ENCODE data around the gene NANOGP8.

The NANOGP8 gene

GRCh38 chr15:35108453-35108852 is 23.4 kb upstream of the NANOGP8 start:
- CTCF ChIA-PET, result no interaction called here
- no peaks in the 10 kb centered on the region for H3K36me3 Mint-ChIP-seq
- no peak for DNase-seq
- H3K27ac Mint-ChIP-seq, result no peak overlapping the region
- no peaks in the 10 kb centered on the region for H3K27me3 Mint-ChIP-seq
- no peaks in the 10 kb centered on the region for H3K9me3 Mint-ChIP-seq
- H3K4me1 Mint-ChIP-seq, result no peaks in the 10 kb centered on the region
- H3K4me3 Mint-ChIP-seq, result no peak overlapping the region

- no peak overlapping the region for H3K4me3 Mint-ChIP-seq
- no peaks in the 10 kb centered on the region for H3K9me3 Mint-ChIP-seq
- DNase-seq, result no peak
- no peaks in the 10 kb centered on the region for H3K36me3 Mint-ChIP-seq
- H3K27ac Mint-ChIP-seq, result no peak overlapping the region
- no peaks in the 10 kb centered on the region for H3K27me3 Mint-ChIP-seq
- no peaks in the 10 kb centered on the region for H3K4me1 Mint-ChIP-seq
- CTCF ChIA-PET, result no interaction called here
Measured at GRCh38 chr15:35107561-35107960, 22.5 kb upstream of the NANOGP8 start.

- no peak overlapping the region for H3K27ac Mint-ChIP-seq
- no peak for DNase-seq
- no peaks in the 10 kb centered on the region for H3K36me3 Mint-ChIP-seq
- H3K4me3 Mint-ChIP-seq, result no peak overlapping the region
- no peaks in the 10 kb centered on the region for H3K4me1 Mint-ChIP-seq
- no peaks in the 10 kb centered on the region for H3K9me3 Mint-ChIP-seq
- CTCF ChIA-PET, result no interaction called here
- H3K27me3 Mint-ChIP-seq, result no peaks in the 10 kb centered on the region
Measured at GRCh38 chr15:35107122-35107521, 22.0 kb upstream of the NANOGP8 start.

GRCh38 chr15:35104526-35105147 is 19.5 kb upstream of the NANOGP8 start:
- no peaks in the 10 kb centered on the region for H3K36me3 Mint-ChIP-seq
- DNase-seq, result no peak
- no peak overlapping the region for H3K4me3 Mint-ChIP-seq
- no peak overlapping the region for H3K27ac Mint-ChIP-seq
- H3K27me3 Mint-ChIP-seq, result no peaks in the 10 kb centered on the region
- H3K9me3 Mint-ChIP-seq, result no peaks in the 10 kb centered on the region
- H3K4me1 Mint-ChIP-seq, result no peaks in the 10 kb centered on the region
- CTCF ChIA-PET, result no interaction called here

- Mint-ChIP-seq H3K9me3 (no peaks in the 10 kb centered on the region), H3K4me3 (no peak overlapping the region), H3K36me3 (no peaks in the 10 kb centered on the region), H3K4me1 (no peaks in the 10 kb centered on the region), H3K27me3 (no peaks in the 10 kb centered on the region), H3K27ac (no peak overlapping the region)
- CTCF ChIA-PET, result no interaction called here
- DNase-seq, result no peak
Measured at GRCh38 chr15:35102186-35102585, 17.1 kb upstream of the NANOGP8 start.

GRCh38 chr15:35101335-35101734 is 16.2 kb upstream of the NANOGP8 start:
- Mint-ChIP-seq H3K27ac (no peak overlapping the region), H3K4me3 (no peak overlapping the region), H3K36me3 (no peaks in the 10 kb centered on the region), H3K9me3 (no peaks in the 10 kb centered on the region), H3K4me1 (no peaks in the 10 kb centered on the region), H3K27me3 (no peaks in the 10 kb centered on the region)
- DNase-seq, result no peak
- CTCF ChIA-PET, result no interaction called here

GRCh38 chr15:35098737-35099136 is 13.6 kb upstream of the NANOGP8 start:
- H3K36me3 Mint-ChIP-seq, result no peaks in the 10 kb centered on the region
- H3K27ac Mint-ChIP-seq, result no peak overlapping the region
- no peaks in the 10 kb centered on the region for H3K27me3 Mint-ChIP-seq
- CTCF ChIA-PET, result no interaction called here
- no peak for DNase-seq
- no peaks in the 10 kb centered on the region for H3K9me3 Mint-ChIP-seq
- no peak overlapping the region for H3K4me3 Mint-ChIP-seq
- H3K4me1 Mint-ChIP-seq, result no peaks in the 10 kb centered on the region

- CTCF ChIA-PET, result interaction anchor here (0.7 kb wide), 1 partner anchor 508 kb away, joined by 3 read pairs; no protein-coding TSS in a partner anchor
- H3K4me1 Mint-ChIP-seq, result no peaks in the 10 kb centered on the region
- no peaks in the 10 kb centered on the region for H3K27me3 Mint-ChIP-seq
- H3K4me3 Mint-ChIP-seq, result no peak overlapping the region
- no peak for DNase-seq
- no peaks in the 10 kb centered on the region for H3K36me3 Mint-ChIP-seq
- H3K9me3 Mint-ChIP-seq, result no peaks in the 10 kb centered on the region
- H3K27ac Mint-ChIP-seq, result no peak overlapping the region
Measured at GRCh38 chr15:35095941-35096340, 10.8 kb upstream of the NANOGP8 start.

- no peaks in the 10 kb centered on the region for H3K9me3 Mint-ChIP-seq
- no peak overlapping the region for H3K27ac Mint-ChIP-seq
- no peaks in the 10 kb centered on the region for H3K4me1 Mint-ChIP-seq
- H3K4me3 Mint-ChIP-seq, result no peak overlapping the region
- DNase-seq, result no peak
- no peaks in the 10 kb centered on the region for H3K27me3 Mint-ChIP-seq
- no peaks in the 10 kb centered on the region for H3K36me3 Mint-ChIP-seq
- CTCF ChIA-PET, result no interaction called here
Measured at GRCh38 chr15:35092846-35093245, 7.8 kb upstream of the NANOGP8 start.

GRCh38 chr15:35092311-35092710 is 7.2 kb upstream of the NANOGP8 start:
- Mint-ChIP-seq H3K4me3 (no peak overlapping the region), H3K4me1 (no peaks in the 10 kb centered on the region), H3K9me3 (no peaks in the 10 kb centered on the region), H3K27me3 (no peaks in the 10 kb centered on the region), H3K27ac (no peak overlapping the region), H3K36me3 (no peaks in the 10 kb centered on the region)
- DNase-seq, result no peak
- CTCF ChIA-PET, result no interaction called here

- Mint-ChIP-seq H3K27me3 (no peaks in the 10 kb centered on the region), H3K9me3 (no peaks in the 10 kb centered on the region), H3K27ac (no peak overlapping the region), H3K36me3 (no peaks in the 10 kb centered on the region), H3K4me3 (no peak overlapping the region), H3K4me1 (no peaks in the 10 kb centered on the region)
- CTCF ChIA-PET, result interaction anchor here (1.6 kb wide), 1 partner anchor 11 kb away, joined by 7 read pairs; no protein-coding TSS in a partner anchor
- no peak for DNase-seq
Measured at GRCh38 chr15:35090104-35090807, 5.2 kb upstream of the NANOGP8 start.

- Mint-ChIP-seq H3K27me3 (no peaks in the 10 kb centered on the region), H3K36me3 (no peaks in the 10 kb centered on the region), H3K9me3 (no peaks in the 10 kb centered on the region), H3K27ac (no peak overlapping the region), H3K4me3 (no peak overlapping the region), H3K4me1 (no peaks in the 10 kb centered on the region)
- CTCF ChIA-PET, result interaction anchor here (1.6 kb wide), 1 partner anchor 11 kb away, joined by 7 read pairs; no protein-coding TSS in a partner anchor
- no peak for DNase-seq
Measured at GRCh38 chr15:35089551-35089950, 4.5 kb upstream of the NANOGP8 start.

- CTCF ChIA-PET, result interaction anchor here (1.6 kb wide), 1 partner anchor 10 kb away, joined by 7 read pairs; no protein-coding TSS in a partner anchor
- Mint-ChIP-seq H3K36me3 (no peaks in the 10 kb centered on the region), H3K4me1 (no peaks in the 10 kb centered on the region), H3K27ac (no peak overlapping the region), H3K9me3 (no peaks in the 10 kb centered on the region), H3K27me3 (no peaks in the 10 kb centered on the region), H3K4me3 (no peak overlapping the region)
- DNase-seq, result no peak
Measured at GRCh38 chr15:35088329-35088728, 3.2 kb upstream of the NANOGP8 start.

- Mint-ChIP-seq H3K9me3 (no peaks in the 10 kb centered on the region), H3K27ac (no peak overlapping the region)
Measured at GRCh38 chr15:35087759-35088158, 2.7 kb upstream of the NANOGP8 start.

More at GRCh38 chr15:35087759-35088158, 2.7 kb upstream of the NANOGP8 start:
- Mint-ChIP-seq H3K27me3 (no peaks in the 10 kb centered on the region), H3K36me3 (no peaks in the 10 kb centered on the region), H3K4me1 (no peaks in the 10 kb centered on the region), H3K4me3 (no peak overlapping the region)
- CTCF ChIA-PET, result no interaction called here
- no peak for DNase-seq

Measured in activated naive CD4-positive, alpha-beta T cell treated with anti-CD3 and anti-CD28 coated beads, Interleukin-2, amount 10 ng/mL, durations not matched to agents 7 days and 5 days (primary cell).